K562 (cell line): Measurements from ENCODE around the gene CIB1. TPM values are rescaled to one million over a fixed set of nuclear protein-coding genes. Genes with fewer than 3 reads are reported as not detected.

Experiments used
- CBX3 ChIP-seq, 2 experiments: IDR thresholded peaks; 1 replicate in 1 of 2; 2 replicates in 1 of 2; pipeline ENCODE4 v1.6.1; 2012; ENCODE audit warnings: inconsistent platforms in 2 of 2, low read length in 2 of 2, borderline replicate concordance in 1 of 2, control low read depth in 1 of 2
- FOSL1 ChIP-seq: fragments of 200-800 bp; sonication (Bioruptor generic); conservative IDR thresholded peaks from 2 replicates; pipeline ENCODE4 v1.6.1; 2016; ENCODE audit warnings: missing genetic modification characterization, missing compliant biosample characterization
- KDM4B ChIP-seq, 2 experiments: fragments of 450-650 bp in 1 of 2; sonication (generic) in 1 of 2; IDR thresholded peaks; 2 replicates each; pipeline ENCODE4 v1.6.1; 2016 to 2017; ENCODE audit warnings: borderline replicate concordance in 2 of 2, antibody characterized with exemption in 1 of 2, low read depth in 1 of 2, mild to moderate bottlenecking in 1 of 2
- MCM7 ChIP-seq, 2 experiments: fragments of 450-650 bp; IDR thresholded peaks; 2 replicates each; pipeline ENCODE4 v1.6.1; 2016 to 2018
- MTA2 ChIP-seq: fragments of 450-650 bp; IDR thresholded peaks from 2 replicates; pipeline ENCODE4 v1.6.1; 2016; ENCODE audit warnings: low read depth
- PHF21A ChIP-seq: fragments of 450-650 bp; IDR thresholded peaks from 2 replicates; pipeline ENCODE4 v1.6.1; 2017; ENCODE audit warnings: low read depth, borderline replicate concordance
- RERE ChIP-seq: sonication (generic); formaldehyde crosslinking; IDR thresholded peaks from 2 replicates; pipeline ENCODE4 v1.8.0; 2023; ENCODE audit warnings: missing genetic modification reagents, mild to moderate bottlenecking, borderline replicate concordance
- SIN3B ChIP-seq: fragments of 450-650 bp; IDR thresholded peaks from 2 replicates; pipeline ENCODE4 v1.6.1; 2017; ENCODE audit warnings: low read depth, mild to moderate bottlenecking, moderate library complexity
- SUPT5H ChIP-seq: fragments of 450-650 bp; IDR thresholded peaks from 2 replicates; pipeline ENCODE4 v1.6.1; 2016
- TAF15 ChIP-seq: fragments of 200-400 bp; formaldehyde crosslinking; IDR thresholded peaks from 2 replicates; pipeline ENCODE4 v1.6.1; 2017; ENCODE audit warnings: mild to moderate bottlenecking, low read depth, low read length, moderate library complexity
- WHSC1 ChIP-seq: IDR thresholded peaks from one replicate; pipeline ENCODE4 v1.6.1; 2012; ENCODE audit warnings: low read length, control low read depth, inconsistent platforms
- YY1 ChIP-seq, 3 experiments: IDR thresholded peaks; 2 replicates each; pipeline ENCODE4 v1.6.1; 2011; ENCODE audit warnings: low read length in 2 of 3, mild to moderate bottlenecking in 2 of 3, moderate library complexity in 2 of 3, borderline replicate concordance in 1 of 3, control low read depth in 1 of 3, low read depth in 1 of 3; ENCODE audit not compliant: insufficient read depth in 3 of 3, insufficient replicate concordance in 2 of 3, control insufficient read depth in 1 of 3, insufficient read length in 1 of 3; ENCODE audit errors: extremely low read depth in 1 of 3
- ZHX1 ChIP-seq: fragments of 150-350 bp; conservative IDR thresholded peaks from 2 replicates; pipeline ENCODE4 v1.6.1; 2014; ENCODE audit warnings: low read length
- ZNF134 ChIP-seq: fragments of 250-450 bp; sonication (Bioruptor Pico); conservative IDR thresholded peaks from 2 replicates; pipeline ENCODE4 v1.4.0; 2020
- ZNF217 ChIP-seq: sonication (generic); formaldehyde crosslinking; IDR thresholded peaks from 2 replicates; pipeline ENCODE4 v1.8.0; 2022; ENCODE audit warnings: mild to moderate bottlenecking, missing genetic modification reagents
- ZNF253 ChIP-seq: fragments of 250-450 bp; sonication (Bioruptor Pico); conservative IDR thresholded peaks from 2 replicates; pipeline ENCODE4 v1.6.1; 2021; ENCODE audit warnings: mild to moderate bottlenecking
- ZNF785 ChIP-seq: fragments of 250-450 bp; sonication (Bioruptor Pico); IDR thresholded peaks from 2 replicates; pipeline ENCODE4 v1.4.0; 2020; ENCODE audit warnings: mild to moderate bottlenecking
- polyA plus RNA-seq, 8 experiments: library from polyadenylated mRNA; depleted of rRNA in 4 of 8; stranded (reverse) in 5 of 8; unstranded in 3 of 8; fragments of >200 nt; fragmentation: Nextera tagmentation in 2 of 8; fragmentation: Illumina TruSeq in 1 of 8; extraction: Ambion mirVana in 2 of 8; extraction: Trizol in 1 of 8; gene quantifications; 2 replicates each; pipeline versions ENCODE4 v1.2.1 to v1.2.3, GENCODE V29; 2011 to 2014; ENCODE audit warnings: inconsistent platforms in 1 of 8, missing spikeins in 1 of 8
- total RNA-seq, 7 experiments: library from RNA; depleted of rRNA in 6 of 7; stranded (reverse); fragments of >200 nt in 6 of 7; fragmentation: Illumina TruSeq in 2 of 7; extraction: Trizol in 2 of 7; gene quantifications; 2 replicates each; pipeline versions ENCODE4 v1.2.1 to v1.2.3, GENCODE V29; 2011 to 2021; ENCODE audit warnings: low replicate concordance in 1 of 7
- TF ChIP-seq, protein P1 (sequence below): fragments of 450-650 bp; IDR thresholded peaks from 2 replicates; pipeline ENCODE4 v1.6.1; 2017; ENCODE audit warnings: mild to moderate bottlenecking, moderate library complexity

Gene CIB1
- total and polyA plus RNA-seq, 9 of the 15 experiments (the other 6 are each of a cell fraction or from before 2014, with no cell fraction given) = 14.9 to 136 (median 64.5) TPM

DNA sequence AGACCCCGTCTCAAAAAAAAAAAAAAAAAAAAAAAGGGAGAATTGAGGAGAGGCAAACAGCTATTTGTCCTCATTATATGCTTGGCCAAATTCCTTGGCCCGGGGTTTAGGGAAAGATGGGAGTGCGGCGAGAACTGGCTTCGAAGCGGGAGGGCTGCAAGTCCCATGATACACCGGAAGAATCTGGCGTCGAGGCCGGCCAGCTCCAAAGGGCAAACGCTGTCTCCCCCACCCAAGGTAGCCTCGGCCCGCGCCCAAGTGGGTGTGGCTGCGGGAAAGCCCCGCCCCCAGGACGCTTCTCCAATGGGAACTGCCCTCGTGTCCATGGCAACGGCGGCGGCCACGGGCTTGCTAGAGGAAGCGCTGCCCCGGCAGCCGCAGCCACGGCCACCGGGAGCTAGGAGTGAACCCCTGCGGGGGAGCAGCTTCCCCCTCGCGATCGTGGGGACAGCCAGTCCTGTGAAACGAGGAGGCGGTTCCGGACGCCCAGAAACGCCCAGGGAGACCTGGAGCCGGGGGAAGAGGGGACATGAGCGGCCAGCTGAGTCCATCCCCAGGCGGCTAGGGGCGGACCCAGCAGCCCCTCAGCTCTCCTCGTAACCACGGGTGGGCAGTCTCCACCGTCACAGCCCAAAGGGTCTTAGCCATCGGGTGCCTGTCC, 15.6 kb upstream of the CIB1 start, which contains the start of gene TTLL13 (continued):
- TF ChIP-seq RERE (CRISPR knock-in tag) (no peak), MTA2 (no peak), SUPT5H (peak; percentile 47; the same call in 1 of the 2 replicates), ZHX1 (no peak), ZNF134 (no peak), WHSC1 (no peak), ZNF253 (no peak), KDM4B (IDR thresholded peaks at IDR 0.05; ENCODE audit: borderline replicate concordance in 2 of 2, low read depth in 1 of 2) (no peak), YY1 (IDR thresholded peaks at IDR 0.05; ENCODE audit: borderline replicate concordance in 1 of 3, control insufficient read depth in 1 of 3, extremely low read depth in 1 of 3, insufficient read depth in 3 of 3, insufficient read length in 1 of 3, insufficient replicate concordance in 2 of 3, low read depth in 1 of 3, low read length in 2 of 3) (peak in 1 of 3 experiments; percentile 13), ZNF785 (CRISPR knock-in tag) (no peak), MCM7 (IDR thresholded peaks at IDR 0.05) (no peak), FOSL1 (tag) (0 out of 2 replicates have a peak, but pooled peaks have one; percentile 18), ZNF217 (CRISPR knock-in tag) (no peak), CBX3 (IDR thresholded peaks at IDR 0.05; ENCODE audit: borderline replicate concordance in 1 of 2, low read length in 2 of 2) (no peak), TAF15 (no peak), PHF21A (0 out of 2 replicates have a peak, but pooled peaks have one; percentile 17), SIN3B (no peak)
- TF ChIP-seq, protein P1, sequence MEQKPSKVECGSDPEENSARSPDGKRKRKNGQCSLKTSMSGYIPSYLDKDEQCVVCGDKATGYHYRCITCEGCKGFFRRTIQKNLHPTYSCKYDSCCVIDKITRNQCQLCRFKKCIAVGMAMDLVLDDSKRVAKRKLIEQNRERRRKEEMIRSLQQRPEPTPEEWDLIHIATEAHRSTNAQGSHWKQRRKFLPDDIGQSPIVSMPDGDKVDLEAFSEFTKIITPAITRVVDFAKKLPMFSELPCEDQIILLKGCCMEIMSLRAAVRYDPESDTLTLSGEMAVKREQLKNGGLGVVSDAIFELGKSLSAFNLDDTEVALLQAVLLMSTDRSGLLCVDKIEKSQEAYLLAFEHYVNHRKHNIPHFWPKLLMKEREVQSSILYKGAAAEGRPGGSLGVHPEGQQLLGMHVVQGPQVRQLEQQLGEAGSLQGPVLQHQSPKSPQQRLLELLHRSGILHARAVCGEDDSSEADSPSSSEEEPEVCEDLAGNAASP = no peak
